Measurements from ENCODE around the gene MCC.

Gene MCC

DNA sequence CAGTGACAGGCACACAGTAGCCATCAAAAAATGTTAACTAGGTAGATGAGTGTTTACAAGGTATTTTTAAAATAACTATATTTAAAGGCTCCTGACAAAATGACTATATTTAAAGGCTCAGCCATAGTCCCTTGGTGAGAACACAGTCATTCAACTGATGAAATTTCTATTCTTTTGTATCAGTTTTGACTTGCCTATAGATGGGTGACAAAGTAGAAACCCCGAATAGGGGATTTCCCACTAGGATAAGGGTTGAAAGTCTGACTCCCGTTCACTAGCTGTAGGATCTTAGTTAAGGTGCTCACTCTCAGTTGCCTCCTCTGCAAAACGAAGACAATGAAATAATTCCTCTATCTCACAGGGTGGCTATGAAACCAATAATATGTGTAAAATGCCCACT lies 271.7 kb downstream of the MCC start:
- TF ChIP-seq TAF1 (IDR thresholded peaks at IDR 0.05; ENCODE audit: borderline replicate concordance, insufficient read depth, low read length) (no peak), FOXP2 (optimal IDR thresholded peaks at IDR 0.05; ENCODE audit: borderline replicate concordance, extremely low read depth, extremely low read length, insufficient read depth) (no peak), POLR2AphosphoS5 (IDR thresholded peaks at IDR 0.05; ENCODE audit: low read depth, low read length) (no peak), SIN3A (IDR thresholded peaks at IDR 0.05; ENCODE audit: borderline replicate concordance, insufficient read depth, low read length) (no peak)
- TF ChIP-seq, protein P1, sequence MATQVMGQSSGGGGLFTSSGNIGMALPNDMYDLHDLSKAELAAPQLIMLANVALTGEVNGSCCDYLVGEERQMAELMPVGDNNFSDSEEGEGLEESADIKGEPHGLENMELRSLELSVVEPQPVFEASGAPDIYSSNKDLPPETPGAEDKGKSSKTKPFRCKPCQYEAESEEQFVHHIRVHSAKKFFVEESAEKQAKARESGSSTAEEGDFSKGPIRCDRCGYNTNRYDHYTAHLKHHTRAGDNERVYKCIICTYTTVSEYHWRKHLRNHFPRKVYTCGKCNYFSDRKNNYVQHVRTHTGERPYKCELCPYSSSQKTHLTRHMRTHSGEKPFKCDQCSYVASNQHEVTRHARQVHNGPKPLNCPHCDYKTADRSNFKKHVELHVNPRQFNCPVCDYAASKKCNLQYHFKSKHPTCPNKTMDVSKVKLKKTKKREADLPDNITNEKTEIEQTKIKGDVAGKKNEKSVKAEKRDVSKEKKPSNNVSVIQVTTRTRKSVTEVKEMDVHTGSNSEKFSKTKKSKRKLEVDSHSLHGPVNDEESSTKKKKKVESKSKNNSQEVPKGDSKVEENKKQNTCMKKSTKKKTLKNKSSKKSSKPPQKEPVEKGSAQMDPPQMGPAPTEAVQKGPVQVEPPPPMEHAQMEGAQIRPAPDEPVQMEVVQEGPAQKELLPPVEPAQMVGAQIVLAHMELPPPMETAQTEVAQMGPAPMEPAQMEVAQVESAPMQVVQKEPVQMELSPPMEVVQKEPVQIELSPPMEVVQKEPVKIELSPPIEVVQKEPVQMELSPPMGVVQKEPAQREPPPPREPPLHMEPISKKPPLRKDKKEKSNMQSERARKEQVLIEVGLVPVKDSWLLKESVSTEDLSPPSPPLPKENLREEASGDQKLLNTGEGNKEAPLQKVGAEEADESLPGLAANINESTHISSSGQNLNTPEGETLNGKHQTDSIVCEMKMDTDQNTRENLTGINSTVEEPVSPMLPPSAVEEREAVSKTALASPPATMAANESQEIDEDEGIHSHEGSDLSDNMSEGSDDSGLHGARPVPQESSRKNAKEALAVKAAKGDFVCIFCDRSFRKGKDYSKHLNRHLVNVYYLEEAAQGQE (IDR thresholded peaks at IDR 0.05; ENCODE audit: insufficient read depth in 1 of 2, low read depth in 2 of 2, low read length in 2 of 2), result no peak

DNA sequence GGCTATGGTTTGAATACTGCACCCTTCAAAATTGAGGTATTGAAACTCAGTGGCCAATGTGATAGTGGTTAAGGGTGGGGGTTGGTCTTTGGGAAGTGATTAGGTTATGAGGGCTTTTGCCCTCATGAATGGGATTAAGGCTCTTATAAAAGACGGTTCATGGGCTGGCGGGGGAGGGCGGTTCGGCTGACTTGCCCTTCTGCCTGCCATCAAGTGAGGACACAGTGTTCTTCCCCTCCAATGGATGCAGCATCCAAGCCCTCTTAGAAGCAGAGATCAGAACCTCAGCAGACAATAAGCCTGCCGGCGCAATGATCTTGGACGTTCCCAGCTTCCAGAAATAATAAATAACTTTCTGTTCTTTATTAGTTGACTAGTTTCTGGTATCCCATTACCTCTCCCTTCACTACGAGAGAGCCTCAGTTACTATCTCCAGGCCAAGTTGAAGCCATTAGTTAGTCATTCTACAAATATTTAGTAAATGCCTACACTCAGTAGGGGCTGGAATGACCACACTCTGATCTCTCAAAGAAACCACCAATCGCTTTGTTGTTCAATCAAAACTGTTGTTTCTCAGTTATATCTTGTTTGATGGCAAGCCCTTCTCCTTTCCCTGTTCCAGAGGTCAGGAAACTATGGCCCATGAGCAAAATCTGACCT lies 272.7 kb downstream of the MCC start:
- TF ChIP-seq, protein P1 (IDR thresholded peaks at IDR 0.05; ENCODE audit: insufficient read depth in 1 of 2, low read depth in 2 of 2, low read length in 2 of 2), result no peak
- TF ChIP-seq POLR2AphosphoS5 (IDR thresholded peaks at IDR 0.05; ENCODE audit: low read depth, low read length) (no peak), SIN3A (IDR thresholded peaks at IDR 0.05; ENCODE audit: borderline replicate concordance, insufficient read depth, low read length) (no peak), TAF1 (IDR thresholded peaks at IDR 0.05; ENCODE audit: borderline replicate concordance, insufficient read depth, low read length) (no peak), FOXP2 (optimal IDR thresholded peaks at IDR 0.05; ENCODE audit: borderline replicate concordance, extremely low read depth, extremely low read length, insufficient read depth) (no peak)

DNA sequence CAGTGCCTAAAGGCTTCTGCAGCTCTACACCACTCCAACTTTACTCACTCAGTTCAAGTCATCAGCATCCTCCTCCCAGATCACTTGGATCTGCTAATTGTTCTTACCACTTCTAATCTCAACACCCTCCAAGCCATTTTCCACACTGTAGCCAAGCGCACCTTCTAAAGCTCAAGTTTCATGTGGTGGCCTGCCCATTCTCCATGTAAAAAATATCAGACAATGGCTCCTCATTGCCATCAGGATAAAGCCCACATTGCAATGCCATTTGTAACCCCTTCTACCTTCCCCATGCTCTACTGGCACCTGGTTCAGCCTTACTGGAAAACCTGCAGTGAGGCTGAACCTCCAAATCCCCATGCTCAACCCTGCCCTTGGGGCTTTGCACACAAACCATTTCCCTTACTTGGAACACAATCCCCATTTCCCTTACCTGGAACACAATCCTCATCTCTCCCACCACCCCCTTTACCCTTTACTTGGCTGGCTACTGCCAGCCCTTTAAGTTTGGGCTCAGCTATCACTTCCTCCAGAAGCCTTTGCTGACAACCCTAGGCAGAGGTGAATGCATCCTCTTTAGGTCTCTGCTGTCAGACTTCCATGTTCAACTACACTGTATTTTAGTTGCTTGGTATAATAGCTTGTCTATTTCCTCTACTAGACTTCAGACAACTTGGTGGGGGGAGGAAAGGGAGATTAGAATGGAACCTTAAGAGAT lies 273.5 kb downstream of the MCC start:
- no peak for TF ChIP-seq SIN3A (IDR thresholded peaks at IDR 0.05; ENCODE audit: borderline replicate concordance, insufficient read depth, low read length)
- TF ChIP-seq TAF1 (IDR thresholded peaks at IDR 0.05; ENCODE audit: borderline replicate concordance, insufficient read depth, low read length), result no peak

DNA sequence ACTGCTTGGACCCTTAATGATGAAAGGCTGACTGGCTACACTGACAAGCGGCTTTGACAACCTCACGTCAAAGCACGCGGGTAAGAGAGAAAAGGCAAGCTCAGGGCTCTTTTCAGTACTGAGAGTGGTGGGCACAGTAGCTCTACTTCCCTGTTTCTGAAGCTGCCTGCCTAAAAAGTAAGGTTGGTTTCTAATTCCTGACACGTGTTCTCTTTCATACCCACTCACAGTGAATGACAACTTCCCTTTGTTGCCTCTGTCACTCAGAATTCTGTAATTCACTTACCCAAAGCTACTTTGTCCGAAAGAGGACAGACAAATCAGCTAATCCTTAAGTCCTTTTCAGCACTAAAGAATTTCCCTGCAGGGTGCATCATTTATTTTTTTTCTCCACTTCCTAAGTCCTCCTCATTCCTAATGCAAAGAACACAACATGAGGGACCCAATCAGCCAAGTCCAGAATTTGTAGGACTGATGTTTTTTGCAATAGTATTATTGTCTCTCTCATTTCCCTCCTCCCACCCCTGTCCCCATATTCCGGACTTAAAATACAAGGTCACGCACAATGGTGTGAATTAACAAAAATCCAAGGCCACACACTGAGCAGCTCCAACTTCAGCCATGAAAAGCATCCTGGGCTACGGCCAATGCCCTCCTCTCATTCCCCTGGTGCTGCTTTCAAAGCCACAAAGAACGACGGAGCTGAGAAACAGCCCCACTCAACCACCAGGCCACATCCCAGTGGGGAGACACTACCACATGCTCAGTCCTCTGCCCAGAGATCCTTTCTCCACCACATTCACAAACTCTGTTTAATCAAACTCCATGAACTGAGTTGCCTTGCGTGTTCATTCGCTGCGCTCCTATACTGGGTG lies 274.5 kb downstream of the MCC start:
- TF ChIP-seq POLR2AphosphoS5 (IDR thresholded peaks at IDR 0.05; ENCODE audit: low read depth, low read length), result no peak
- TF ChIP-seq, protein P1 (IDR thresholded peaks at IDR 0.05; ENCODE audit: insufficient read depth in 1 of 2, low read depth in 2 of 2, low read length in 2 of 2), result no peak
- TF ChIP-seq FOXP2 (optimal IDR thresholded peaks at IDR 0.05; ENCODE audit: borderline replicate concordance, extremely low read depth, extremely low read length, insufficient read depth), result no peak

DNA sequence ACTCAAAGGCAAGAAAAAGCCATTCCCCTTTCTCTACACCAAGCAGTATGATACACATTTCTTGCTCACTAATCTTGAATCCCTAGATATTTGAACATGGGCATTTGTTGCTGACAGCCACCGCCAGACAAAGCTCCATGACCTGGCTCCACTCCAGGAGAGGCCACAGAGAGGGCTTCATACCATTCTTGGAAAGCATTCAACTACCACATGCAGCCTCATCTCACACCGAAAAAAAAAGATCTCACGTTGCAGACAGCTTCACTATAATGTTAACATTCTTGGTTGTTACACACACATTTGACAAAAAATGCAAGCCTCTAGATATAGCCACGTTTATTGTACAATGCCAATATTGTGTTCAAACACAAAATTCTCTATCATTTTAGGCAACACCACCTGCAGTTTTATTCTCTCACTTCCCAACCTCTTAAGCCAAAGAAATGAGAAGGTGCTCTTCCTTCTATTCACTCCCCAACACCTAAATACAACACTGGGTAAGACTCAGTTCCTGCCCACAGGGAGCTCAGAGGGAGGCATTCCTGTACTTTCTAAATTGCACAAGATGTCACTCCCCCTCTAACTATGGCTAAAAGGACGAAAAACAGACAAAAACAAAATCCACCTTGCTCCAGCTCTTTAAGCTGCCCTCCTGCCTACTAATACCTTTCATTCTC lies 275.9 kb downstream of the MCC start:
- TF ChIP-seq FOXP2 (optimal IDR thresholded peaks at IDR 0.05; ENCODE audit: borderline replicate concordance, extremely low read depth, extremely low read length, insufficient read depth) (no peak), SIN3A (IDR thresholded peaks at IDR 0.05; ENCODE audit: borderline replicate concordance, insufficient read depth, low read length) (peak; percentile 12; the same call in 1 of the 2 replicates)
